ENCODE results near the gene PCYT1A. TPM values are rescaled to one million over a fixed set of nuclear protein-coding genes. Genes with fewer than 3 reads are reported as not detected.

PCYT1A gene
- total RNA-seq, 5 donors from 2014 or later (not counting 1 experiment from before 2014, with no cell fraction given): 61.1 to 87.9 (median 64.1) TPM

DNA sequence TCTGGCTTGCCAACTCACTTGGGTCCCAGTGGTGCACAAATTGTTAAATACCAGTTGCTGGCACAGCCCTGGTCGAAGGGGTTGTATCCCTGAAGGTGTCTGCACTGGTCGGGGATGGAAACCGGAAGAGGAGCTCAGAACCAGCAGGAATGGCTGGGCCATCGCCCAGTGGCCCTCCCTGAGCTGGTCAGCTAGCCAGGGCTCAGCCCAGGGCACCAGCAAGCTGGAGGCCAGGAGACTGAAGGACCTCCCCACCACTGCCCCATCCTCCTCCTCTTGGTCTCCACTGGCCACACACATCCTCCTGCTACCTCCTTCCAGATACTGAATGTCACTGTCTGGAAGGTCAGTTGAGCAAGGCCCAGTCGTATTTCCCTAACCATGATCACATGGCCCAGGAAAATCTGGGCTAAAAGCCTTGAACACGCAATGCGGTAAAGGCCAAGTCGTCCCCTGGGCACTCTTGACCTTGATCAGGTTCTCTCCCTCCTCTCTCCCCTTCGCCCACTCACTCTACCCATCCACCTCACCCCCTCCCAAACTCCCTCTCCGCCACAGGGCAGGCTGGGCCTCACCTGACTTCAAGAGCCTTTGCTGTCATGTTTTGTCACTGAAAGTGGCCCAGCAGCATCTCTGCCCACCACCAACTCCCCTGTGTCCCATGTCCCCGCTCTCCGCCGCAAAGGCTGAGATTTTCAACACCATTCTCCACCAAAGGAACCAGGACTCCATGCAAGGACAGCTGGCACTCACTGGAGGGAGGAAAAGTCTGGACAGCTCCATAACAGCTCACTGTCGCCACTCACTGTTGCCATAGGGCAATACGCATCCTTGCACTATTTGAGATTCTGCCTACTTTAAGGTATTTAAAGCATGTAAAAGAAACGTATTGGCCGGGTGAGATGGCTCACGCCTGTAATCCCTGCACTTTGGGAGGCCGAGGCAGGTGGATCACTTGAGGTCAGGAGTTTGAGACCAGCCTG is 88.5 kb downstream of the PCYT1A start:
- H3K4me1 Mint-ChIP-seq: peaks cover 0 to 25% (median 5%) of the 10 kb centered on the region in 3 donors
- ATAC-seq (replicated peaks in 1 of 4): no peak

DNA sequence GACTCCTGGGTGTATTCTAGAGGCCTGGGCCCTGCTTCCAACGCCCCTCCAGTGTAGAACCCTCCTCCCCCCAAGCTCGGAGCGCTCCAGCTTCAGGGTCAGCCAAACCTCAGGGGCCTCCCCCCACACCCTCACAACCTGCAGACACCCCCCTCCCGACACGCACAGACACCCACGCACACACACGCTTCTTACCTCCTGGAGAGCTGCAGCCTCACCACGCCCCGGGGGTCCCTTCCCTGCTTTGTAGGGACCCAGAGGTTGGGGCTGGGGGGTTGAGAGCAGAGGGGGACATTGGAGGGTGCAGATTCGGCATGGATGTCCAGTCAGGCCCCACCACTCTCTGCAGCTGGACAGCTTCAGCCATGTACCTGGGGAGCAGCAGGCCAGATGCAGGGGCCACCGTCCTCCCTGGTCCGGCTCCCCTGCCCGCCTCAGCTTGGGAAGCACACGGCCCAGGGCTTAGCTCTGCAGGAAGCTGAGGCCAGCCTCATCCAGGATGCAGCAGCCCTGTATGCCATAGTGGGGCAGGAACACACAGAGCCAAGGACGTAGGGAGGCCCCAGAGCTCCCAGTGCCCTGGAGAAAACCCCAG is 89.3 kb downstream of the PCYT1A start:
- 97% methylated on average over 5 of the region's 15 CpGs for WGBS (ENCODE audit: insufficient coverage)
- Mint-ChIP-seq H3K27ac (no peak overlapping the region), H3K36me3 (no peaks in the 10 kb centered on the region), H3K4me1 (peaks cover 2 to 22% (median 9%) of the 10 kb centered on the region in 3 donors), H3K9me3 (no peaks in the 10 kb centered on the region), H3K4me3 (no peak overlapping the region), H3K27me3 (no peaks in the 10 kb centered on the region)
- Histone ChIP-seq H3K9me3 (no peaks in the 10 kb centered on the region), H3K36me3 (ENCODE audit: control insufficient read depth in 2 of 2, extremely low read depth in 1 of 2, insufficient read depth in 1 of 2, low read length in 1 of 2) (no peaks in the 10 kb centered on the region), H3K4me1 (ENCODE audit: control insufficient read depth in 1 of 2, extremely low read depth in 1 of 2, insufficient read depth in 2 of 2, low read length in 2 of 2) (peaks cover 0 to 24% of the 10 kb centered on the region in 2 experiments), H3K27ac (ENCODE audit: low read length) (no peak overlapping the region), H3K27me3 (replicated peaks in 1 of 2; ENCODE audit: control insufficient read depth in 2 of 2, extremely low read depth in 1 of 2, insufficient read depth in 2 of 2, low read length in 1 of 2) (no peaks in the 10 kb centered on the region), H3K4me3 (ENCODE audit: control insufficient read depth in 1 of 2, extremely low read depth in 1 of 2, low read length in 1 of 2) (no peak overlapping the region)
- ATAC-seq (replicated peaks in 1 of 4): no peak
- DNase-seq: no peak
- ChIA-PET POLR2A (interaction anchor here in 1 of 2 donors (0.6 kb wide), 1 partner anchor 9 kb away, joined by 5 read pairs; no protein-coding TSS in a partner anchor), CTCF (interaction anchor here (0.6 to 6.2 kb wide), 4 partner anchors 8 to 126 kb away, joined by 4 to 69 read pairs (median 32); no protein-coding TSS in a partner anchor)

More for the DNA sequence above, 88.5 kb downstream of the PCYT1A start:
- no peak overlapping the region for H3K4me3 Mint-ChIP-seq
- ChIA-PET CTCF (interaction anchor here (0.5 to 6.2 kb wide), 5 partner anchors 77 to 1634 kb away, joined by 3 to 69 read pairs (median 5); no protein-coding TSS in a partner anchor), POLR2A (interaction anchor here in 1 of 2 donors (0.7 kb wide), 1 partner anchor 107 kb away, joined by 6 read pairs; no protein-coding TSS in a partner anchor)
- Histone ChIP-seq H3K9me3 (no peaks in the 10 kb centered on the region), H3K4me3 (ENCODE audit: control insufficient read depth in 1 of 2, extremely low read depth in 1 of 2, low read length in 1 of 2) (no peak overlapping the region), H3K36me3 (ENCODE audit: control insufficient read depth in 2 of 2, extremely low read depth in 1 of 2, insufficient read depth in 1 of 2, low read length in 1 of 2) (no peaks in the 10 kb centered on the region), H3K4me1 (ENCODE audit: control insufficient read depth in 1 of 2, extremely low read depth in 1 of 2, insufficient read depth in 2 of 2, low read length in 2 of 2) (peaks cover 0 to 19% of the 10 kb centered on the region in 2 experiments), H3K27me3 (replicated peaks in 1 of 2; ENCODE audit: control insufficient read depth in 2 of 2, extremely low read depth in 1 of 2, insufficient read depth in 2 of 2, low read length in 1 of 2) (peaks cover 0 to 3% of the 10 kb centered on the region in 2 experiments), H3K27ac (ENCODE audit: low read length) (no peak overlapping the region)
- no peaks in the 10 kb centered on the region for H3K36me3 Mint-ChIP-seq
- no peak for DNase-seq
- no peaks in the 10 kb centered on the region for H3K9me3 Mint-ChIP-seq
- no peak overlapping the region for H3K27ac Mint-ChIP-seq
- H3K27me3 Mint-ChIP-seq: no peaks in the 10 kb centered on the region
- 84% methylated on average over 9 of the region's 19 CpGs for WGBS (ENCODE audit: insufficient coverage)

DNA sequence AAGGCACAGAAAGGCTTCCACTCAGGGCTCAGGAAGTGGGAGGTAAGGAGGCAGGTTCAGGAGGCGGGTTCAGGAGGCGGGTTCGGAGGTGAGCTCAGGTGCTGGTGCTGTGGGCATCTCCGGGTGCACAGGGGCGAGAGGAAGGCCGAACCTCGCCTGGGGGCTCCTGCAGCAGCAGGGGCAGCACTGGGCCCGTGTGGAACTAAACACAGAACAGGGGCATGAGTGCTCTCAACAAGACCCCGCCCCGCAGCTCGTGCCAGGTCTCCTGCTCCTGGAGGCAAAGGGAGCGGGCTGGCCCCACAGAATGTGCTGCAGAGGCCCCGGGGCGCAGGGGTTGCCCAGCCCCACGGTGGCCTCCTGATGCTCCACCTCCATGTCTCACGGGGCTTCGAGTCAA is 90.0 kb downstream of the PCYT1A start:
- Histone ChIP-seq H3K36me3 (ENCODE audit: control insufficient read depth in 2 of 2, extremely low read depth in 1 of 2, insufficient read depth in 1 of 2, low read length in 1 of 2) (no peaks in the 10 kb centered on the region), H3K9me3 (no peaks in the 10 kb centered on the region), H3K4me3 (ENCODE audit: control insufficient read depth in 1 of 2, extremely low read depth in 1 of 2, low read length in 1 of 2) (no peak overlapping the region), H3K27ac (ENCODE audit: low read length) (no peak overlapping the region), H3K27me3 (replicated peaks in 1 of 2; ENCODE audit: control insufficient read depth in 2 of 2, extremely low read depth in 1 of 2, insufficient read depth in 2 of 2, low read length in 1 of 2) (no peaks in the 10 kb centered on the region), H3K4me1 (ENCODE audit: control insufficient read depth in 1 of 2, extremely low read depth in 1 of 2, insufficient read depth in 2 of 2, low read length in 2 of 2) (peaks cover 5 to 31% of the 10 kb centered on the region in 2 experiments)
- H3K36me3 Mint-ChIP-seq: no peaks in the 10 kb centered on the region
- H3K27me3 Mint-ChIP-seq: no peaks in the 10 kb centered on the region
- POLR2A ChIA-PET: no interaction called here
- CTCF ChIA-PET: interaction anchor here (0.6 to 6.2 kb wide), 3 partner anchors 9 to 125 kb away, joined by 4 to 69 read pairs (median 59); no protein-coding TSS in a partner anchor
- no peaks in the 10 kb centered on the region for H3K9me3 Mint-ChIP-seq
- no peak overlapping the region for H3K4me3 Mint-ChIP-seq
- WGBS (ENCODE audit: insufficient coverage): 90% methylated on average over 15 of the region's 17 CpGs
- H3K4me1 Mint-ChIP-seq: peaks cover 8 to 28% (median 16%) of the 10 kb centered on the region in 3 donors
- ATAC-seq (replicated peaks in 1 of 4) (no peak), DNase-seq (no peak)
- H3K27ac Mint-ChIP-seq: no peak overlapping the region

DNA sequence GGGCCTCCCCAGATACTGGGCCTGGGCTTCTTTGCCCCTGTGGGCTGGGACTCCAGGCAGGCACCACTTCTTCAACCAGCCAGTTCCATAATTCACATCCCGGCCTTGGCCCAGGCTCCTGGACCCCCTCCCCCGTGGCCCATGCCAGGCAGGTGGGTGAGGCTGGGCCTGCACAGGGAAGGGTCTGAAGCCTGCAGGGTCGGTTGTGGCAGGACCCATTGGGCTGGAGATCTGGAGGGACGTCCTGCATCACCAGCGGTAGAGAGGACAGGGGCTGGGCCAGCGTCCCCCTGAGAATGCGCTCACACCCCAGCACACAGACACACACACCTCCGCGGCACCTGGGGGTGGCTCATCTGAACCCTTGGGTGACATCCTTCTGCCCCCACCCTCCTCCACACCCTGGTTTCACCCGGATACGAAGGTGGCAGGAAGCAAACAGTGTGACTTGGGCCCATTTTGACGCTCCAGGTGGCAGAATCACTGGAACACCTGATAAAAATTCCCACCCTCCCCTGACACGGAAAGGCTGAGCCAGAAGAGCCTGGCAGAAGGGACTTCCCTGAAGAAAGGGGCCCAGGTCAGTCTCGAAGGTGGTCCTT is 91.8 kb downstream of the PCYT1A start:
- POLR2A ChIA-PET: no interaction called here
- no peak overlapping the region for H3K4me3 ChIP-seq (ENCODE audit: control insufficient read depth in 1 of 2, extremely low read depth in 1 of 2, low read length in 1 of 2)
- peaks cover 20 to 40% (median 22%) of the 10 kb centered on the region in 3 donors for H3K4me1 Mint-ChIP-seq
- H3K4me1 ChIP-seq (ENCODE audit: control insufficient read depth in 1 of 2, extremely low read depth in 1 of 2, insufficient read depth in 2 of 2, low read length in 2 of 2): peaks cover 10 to 46% of the 10 kb centered on the region in 2 experiments
- no peaks in the 10 kb centered on the region for H3K9me3 ChIP-seq
- no peak overlapping the region for H3K4me3 Mint-ChIP-seq
- H3K36me3 ChIP-seq (ENCODE audit: control insufficient read depth in 2 of 2, extremely low read depth in 1 of 2, insufficient read depth in 1 of 2, low read length in 1 of 2): no peaks in the 10 kb centered on the region
- H3K27me3 Mint-ChIP-seq: no peaks in the 10 kb centered on the region
- ATAC-seq (replicated peaks in 1 of 4): no peak
- no peaks in the 10 kb centered on the region for H3K9me3 Mint-ChIP-seq
- no peak overlapping the region for H3K27ac ChIP-seq (ENCODE audit: low read length)
- CTCF ChIA-PET: interaction anchor here (1.0 to 6.2 kb wide), 3 partner anchors 100 to 124 kb away, joined by 5 to 69 read pairs (median 59); no protein-coding TSS in a partner anchor
- no peak overlapping the region for H3K27ac Mint-ChIP-seq
- peak in 1 of 35 experiments; percentile 23 for DNase-seq
- WGBS (ENCODE audit: insufficient coverage): 77% methylated on average over 11 of the region's 14 CpGs
- no peaks in the 10 kb centered on the region for H3K27me3 ChIP-seq (replicated peaks in 1 of 2; ENCODE audit: control insufficient read depth in 2 of 2, extremely low read depth in 1 of 2, insufficient read depth in 2 of 2, low read length in 1 of 2)
- no peaks in the 10 kb centered on the region for H3K36me3 Mint-ChIP-seq

- ChIA-PET CTCF (interaction anchor here (0.6 to 6.2 kb wide), 2 partner anchors 119 to 122 kb away, joined by 7 to 69 read pairs; no protein-coding TSS in a partner anchor), POLR2A (no interaction called here)
- Mint-ChIP-seq H3K4me3 (no peak overlapping the region), H3K36me3 (no peaks in the 10 kb centered on the region), H3K4me1 (peaks cover 20 to 40% (median 22%) of the 10 kb centered on the region in 3 donors), H3K27me3 (no peaks in the 10 kb centered on the region), H3K9me3 (no peaks in the 10 kb centered on the region), H3K27ac (peak overlapping the region; percentile 18 to 23)
- Histone ChIP-seq H3K4me1 (ENCODE audit: control insufficient read depth in 1 of 2, extremely low read depth in 1 of 2, insufficient read depth in 2 of 2, low read length in 2 of 2) (peaks cover 10 to 46% of the 10 kb centered on the region in 2 experiments), H3K36me3 (ENCODE audit: control insufficient read depth in 2 of 2, extremely low read depth in 1 of 2, insufficient read depth in 1 of 2, low read length in 1 of 2) (no peaks in the 10 kb centered on the region), H3K4me3 (ENCODE audit: control insufficient read depth in 1 of 2, extremely low read depth in 1 of 2, low read length in 1 of 2) (no peak overlapping the region), H3K27ac (ENCODE audit: low read length) (no peak overlapping the region), H3K9me3 (no peaks in the 10 kb centered on the region), H3K27me3 (replicated peaks in 1 of 2; ENCODE audit: control insufficient read depth in 2 of 2, extremely low read depth in 1 of 2, insufficient read depth in 2 of 2, low read length in 1 of 2) (no peaks in the 10 kb centered on the region)
- 88% methylated on average over 2 of the region's 5 CpGs for WGBS (ENCODE audit: insufficient coverage)
- no peak for ATAC-seq (replicated peaks in 1 of 4)
- DNase-seq: no peak
These were observed 93.0 kb downstream of the PCYT1A start for GRCh38 chr3:196194542-196194915.

Data from T-cell (primary cell).